Inflammatory macrophage treated with lipopolysaccharide for 4 hours (primary cell): ENCODE measurements around the gene SORCS3.

Source experiments
- DNase-seq: peaks from one replicate; pipeline ENCODE4 v3.0.0-alpha.2; 2020

Gene SORCS3

GRCh38 chr10:104641187-104641936 lies at the start of gene SORCS3:
Gene SORCS3 (plus strand): TSS chr10:104641290.
- no peak for DNase-seq

GRCh38 chr10:104591441-104591840 lies 49.6 kb upstream of the SORCS3 start:
- DNase-seq, result no peak

GRCh38 chr10:104601166-104601565 lies 39.9 kb upstream of the SORCS3 start:
- DNase-seq, result peak; percentile 20

GRCh38 chr10:104608091-104608828 lies 32.8 kb upstream of the SORCS3 start:
- DNase-seq, result no peak

- no peak for DNase-seq
Observed at GRCh38 chr10:104612571-104613205, 28.4 kb upstream of the SORCS3 start.

GRCh38 chr10:104613406-104613805 lies 27.7 kb upstream of the SORCS3 start:
- DNase-seq, result no peak

GRCh38 chr10:104614245-104614831 lies 26.8 kb upstream of the SORCS3 start:
- DNase-seq, result peak; percentile 36

GRCh38 chr10:104615136-104615535 lies 26.0 kb upstream of the SORCS3 start:
- DNase-seq, result no peak

GRCh38 chr10:104617831-104618230 lies 23.3 kb upstream of the SORCS3 start:
- DNase-seq, result no peak

GRCh38 chr10:104622175-104622574 lies 18.9 kb upstream of the SORCS3 start:
- DNase-seq, result no peak

- no peak for DNase-seq
Observed at GRCh38 chr10:104622598-104623209, 18.4 kb upstream of the SORCS3 start.

GRCh38 chr10:104630731-104631130 lies 10.4 kb upstream of the SORCS3 start:
- no peak for DNase-seq

GRCh38 chr10:104631946-104632345 lies 9.1 kb upstream of the SORCS3 start:
- no peak for DNase-seq

GRCh38 chr10:104638861-104639589 lies 2.1 kb upstream of the SORCS3 start:
- no peak for DNase-seq

GRCh38 chr10:104639590-104640338 lies 1.3 kb upstream of the SORCS3 start:
- DNase-seq, result no peak

GRCh38 chr10:104640339-104641186 lies 527 bp upstream of the SORCS3 start:
- no peak for DNase-seq

- DNase-seq, result no peak
Observed at GRCh38 chr10:104641937-104642657, 1.0 kb downstream of the SORCS3 start.

- DNase-seq, result no peak
Observed at GRCh38 chr10:104642658-104643302, 1.7 kb downstream of the SORCS3 start.

GRCh38 chr10:104643303-104643663 lies 2.2 kb downstream of the SORCS3 start:
- no peak for DNase-seq
